ENCODE data around the gene WDR6. TPM values are rescaled to one million over a fixed set of nuclear protein-coding genes. Genes with fewer than 3 reads are reported as not detected.

Gene WDR6, protein sequence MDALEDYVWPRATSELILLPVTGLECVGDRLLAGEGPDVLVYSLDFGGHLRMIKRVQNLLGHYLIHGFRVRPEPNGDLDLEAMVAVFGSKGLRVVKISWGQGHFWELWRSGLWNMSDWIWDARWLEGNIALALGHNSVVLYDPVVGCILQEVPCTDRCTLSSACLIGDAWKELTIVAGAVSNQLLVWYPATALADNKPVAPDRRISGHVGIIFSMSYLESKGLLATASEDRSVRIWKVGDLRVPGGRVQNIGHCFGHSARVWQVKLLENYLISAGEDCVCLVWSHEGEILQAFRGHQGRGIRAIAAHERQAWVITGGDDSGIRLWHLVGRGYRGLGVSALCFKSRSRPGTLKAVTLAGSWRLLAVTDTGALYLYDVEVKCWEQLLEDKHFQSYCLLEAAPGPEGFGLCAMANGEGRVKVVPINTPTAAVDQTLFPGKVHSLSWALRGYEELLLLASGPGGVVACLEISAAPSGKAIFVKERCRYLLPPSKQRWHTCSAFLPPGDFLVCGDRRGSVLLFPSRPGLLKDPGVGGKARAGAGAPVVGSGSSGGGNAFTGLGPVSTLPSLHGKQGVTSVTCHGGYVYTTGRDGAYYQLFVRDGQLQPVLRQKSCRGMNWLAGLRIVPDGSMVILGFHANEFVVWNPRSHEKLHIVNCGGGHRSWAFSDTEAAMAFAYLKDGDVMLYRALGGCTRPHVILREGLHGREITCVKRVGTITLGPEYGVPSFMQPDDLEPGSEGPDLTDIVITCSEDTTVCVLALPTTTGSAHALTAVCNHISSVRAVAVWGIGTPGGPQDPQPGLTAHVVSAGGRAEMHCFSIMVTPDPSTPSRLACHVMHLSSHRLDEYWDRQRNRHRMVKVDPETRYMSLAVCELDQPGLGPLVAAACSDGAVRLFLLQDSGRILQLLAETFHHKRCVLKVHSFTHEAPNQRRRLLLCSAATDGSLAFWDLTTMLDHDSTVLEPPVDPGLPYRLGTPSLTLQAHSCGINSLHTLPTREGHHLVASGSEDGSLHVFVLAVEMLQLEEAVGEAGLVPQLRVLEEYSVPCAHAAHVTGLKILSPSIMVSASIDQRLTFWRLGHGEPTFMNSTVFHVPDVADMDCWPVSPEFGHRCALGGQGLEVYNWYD
- polyA plus RNA-seq (ENCODE audit: insufficient read length in 4 of 4) = 100 to 1,000 TPM; 152 to 225 (median 187) TPM

DNA sequence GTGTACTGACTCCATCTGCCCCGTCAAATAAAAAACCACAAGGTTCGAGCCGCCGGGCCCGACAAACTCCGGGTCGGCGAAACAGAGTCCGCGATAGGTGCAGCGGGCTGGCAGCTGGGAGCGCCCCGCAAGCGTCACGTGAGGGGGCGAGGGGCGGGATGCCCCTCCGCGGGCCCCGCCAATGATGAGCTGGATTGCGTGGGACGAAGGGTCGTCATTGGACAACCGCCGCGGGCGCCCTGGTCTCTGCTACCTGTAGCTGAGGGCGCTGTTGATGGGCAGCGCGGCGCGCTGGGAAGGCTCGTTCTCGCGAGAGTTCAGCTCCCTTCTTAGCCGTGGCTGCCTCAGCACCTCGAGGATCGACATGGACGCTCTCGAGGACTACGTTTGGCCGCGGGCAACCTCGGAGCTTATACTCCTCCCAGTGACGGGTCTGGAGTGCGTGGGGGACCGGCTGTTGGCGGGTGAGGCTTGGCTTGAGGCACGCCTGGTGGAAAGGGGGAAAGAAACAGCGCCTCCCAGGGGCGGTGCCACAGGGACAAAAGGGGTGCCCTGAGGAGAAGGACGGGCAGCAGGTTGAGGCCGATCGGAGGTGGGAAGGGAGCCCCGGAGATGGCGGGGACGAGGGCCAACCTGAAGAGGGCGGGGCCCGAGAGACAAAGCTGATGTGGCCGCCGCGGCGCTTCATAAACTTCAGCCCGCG lies at the start of gene WDR6:
TSS of gene WDR6 (plus strand) at position 324 of the 703 bp plus-strand sequence. CDS start at position 365, 41 bp downstream.
- DNase-seq (ENCODE audit: low read depth in 4 of 4, low spot score in 3 of 4) = peak; percentile 87 to 94 (median 92)

DNA sequence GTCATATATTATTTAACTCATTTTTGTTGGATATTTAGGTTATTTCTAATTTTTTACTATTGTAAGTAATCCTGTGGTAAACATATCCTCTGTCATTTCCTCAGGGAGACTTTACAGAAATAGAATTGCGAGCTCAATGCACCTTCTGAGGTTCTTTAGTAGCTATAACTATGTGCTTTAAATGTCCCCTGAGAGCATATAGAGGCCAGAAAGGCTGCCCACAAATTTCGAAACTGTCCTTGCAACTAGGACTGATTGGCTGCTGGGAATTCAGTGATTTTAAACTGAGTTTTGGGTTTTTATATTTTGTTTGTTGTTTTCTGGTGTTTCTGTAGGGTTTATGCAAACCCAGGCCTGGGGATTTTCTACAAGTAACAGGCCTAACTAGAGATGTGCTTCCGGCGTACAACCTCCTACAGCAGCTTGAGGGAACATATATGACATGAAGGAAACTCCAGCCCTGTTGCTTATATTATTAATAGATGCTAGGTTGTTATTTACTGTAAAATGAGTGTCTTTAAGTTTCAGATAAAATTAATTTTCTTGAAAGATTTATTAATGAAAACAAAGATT lies 46.3 kb upstream of the WDR6 start:
- DNase-seq (ENCODE audit: low read depth in 4 of 4, low spot score in 3 of 4) = no peak

DNA sequence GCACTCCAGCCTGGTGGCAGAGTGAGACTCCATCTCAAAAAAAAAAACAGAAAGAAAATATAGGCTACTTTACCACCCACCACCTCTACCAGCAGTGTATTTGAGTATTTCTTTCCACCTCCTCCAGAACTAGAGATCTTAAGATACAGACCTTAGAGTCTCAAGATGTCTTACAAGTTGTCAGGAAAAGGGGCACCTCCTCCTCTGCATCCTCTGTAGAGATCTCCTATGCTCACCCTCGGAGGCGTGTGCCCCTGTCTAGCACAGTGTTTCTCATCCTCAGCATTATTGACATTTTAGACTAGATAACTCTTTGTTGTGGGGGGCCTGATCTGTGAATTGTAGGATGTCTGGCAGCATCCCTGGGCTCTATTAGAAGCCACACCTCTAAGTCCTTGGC lies 44.9 kb upstream of the WDR6 start:
- no peak for DNase-seq (ENCODE audit: low read depth in 4 of 4, low spot score in 3 of 4)

DNA sequence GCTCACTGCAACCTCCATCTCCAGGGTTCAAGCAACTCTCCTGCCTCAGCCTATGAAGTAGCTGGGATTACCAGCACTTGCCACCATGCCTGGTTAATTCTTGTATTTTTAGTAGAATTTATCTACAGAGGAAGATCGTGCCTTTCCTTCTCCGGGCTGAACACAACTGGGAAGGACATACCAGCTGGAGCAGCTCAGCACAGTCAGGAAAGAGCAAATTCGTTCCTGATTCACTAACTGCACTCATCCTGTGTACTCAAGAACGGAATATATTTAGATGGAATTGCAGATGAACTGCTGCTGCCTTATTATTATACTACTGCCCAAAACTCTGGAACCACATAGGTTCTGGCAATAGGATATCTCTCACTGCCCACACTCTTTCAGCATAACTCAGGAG lies 44.3 kb upstream of the WDR6 start:
- no peak for DNase-seq (ENCODE audit: low read depth in 4 of 4, low spot score in 3 of 4)

- no peak for DNase-seq (ENCODE audit: low read depth in 4 of 4, low spot score in 3 of 4)
Measured at GRCh38 chr3:48963591-48963990, 43.6 kb upstream of the WDR6 start.

- DNase-seq (ENCODE audit: low read depth in 4 of 4, low spot score in 3 of 4) = no peak
Measured at GRCh38 chr3:48966367-48966766, 40.8 kb upstream of the WDR6 start.

GRCh38 chr3:48966876-48967361 lies 40.3 kb upstream of the WDR6 start:
- DNase-seq (ENCODE audit: low read depth in 4 of 4, low spot score in 3 of 4) = no peak

GRCh38 chr3:48970586-48970985 lies 36.6 kb upstream of the WDR6 start:
- no peak for DNase-seq (ENCODE audit: low read depth in 4 of 4, low spot score in 3 of 4)

DNA sequence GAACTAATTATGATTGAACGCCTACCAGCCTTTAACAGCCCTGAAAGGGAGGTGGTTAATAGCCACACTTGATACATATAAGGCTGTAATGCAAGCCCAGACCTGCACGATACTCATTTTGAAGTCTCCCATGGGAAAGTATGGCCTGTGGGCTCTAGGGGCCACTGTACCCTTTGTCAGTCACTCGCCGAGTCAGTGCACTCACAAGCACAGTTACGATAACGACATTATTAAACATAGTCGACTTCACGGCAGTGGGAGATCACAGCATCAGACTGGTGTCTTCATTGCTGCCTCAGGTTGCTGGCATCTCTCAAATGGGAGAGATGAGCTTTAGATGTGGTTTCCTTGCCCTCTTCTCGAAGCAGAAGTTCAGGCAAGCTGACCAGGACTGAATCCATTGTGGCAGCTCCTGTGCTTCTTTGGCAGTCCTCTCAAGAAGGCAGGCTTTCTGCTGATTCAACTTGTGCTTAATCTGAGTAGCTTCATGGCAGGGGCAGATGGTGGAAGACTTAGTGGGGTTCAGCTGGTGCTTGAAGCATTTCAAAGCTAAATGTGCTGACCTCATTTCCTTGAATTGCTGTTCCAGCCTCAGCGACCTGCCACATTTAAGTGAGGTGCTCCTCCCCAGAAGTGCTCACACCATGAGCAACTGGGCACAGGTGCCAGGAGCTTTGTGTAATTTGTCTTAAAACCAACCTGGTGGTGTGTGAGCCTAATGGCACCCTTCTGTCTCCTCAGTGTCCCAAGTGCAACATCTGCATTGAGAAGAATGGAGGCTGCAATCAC lies 32.9 kb upstream of the WDR6 start:
- DNase-seq (ENCODE audit: low read depth in 4 of 4, low spot score in 3 of 4) = no peak

- no peak for DNase-seq (ENCODE audit: low read depth in 4 of 4, low spot score in 3 of 4)
Measured at GRCh38 chr3:48979451-48979850, 27.7 kb upstream of the WDR6 start.

- no peak for DNase-seq (ENCODE audit: low read depth in 4 of 4, low spot score in 3 of 4)
Measured at GRCh38 chr3:48980295-48980694, 26.9 kb upstream of the WDR6 start.

- DNase-seq (ENCODE audit: low read depth in 4 of 4, low spot score in 3 of 4) = no peak
Measured at GRCh38 chr3:48982016-48982415, 25.2 kb upstream of the WDR6 start.

GRCh38 chr3:48982686-48983085 lies 24.5 kb upstream of the WDR6 start:
- no peak for DNase-seq (ENCODE audit: low read depth in 4 of 4, low spot score in 3 of 4)

DNA sequence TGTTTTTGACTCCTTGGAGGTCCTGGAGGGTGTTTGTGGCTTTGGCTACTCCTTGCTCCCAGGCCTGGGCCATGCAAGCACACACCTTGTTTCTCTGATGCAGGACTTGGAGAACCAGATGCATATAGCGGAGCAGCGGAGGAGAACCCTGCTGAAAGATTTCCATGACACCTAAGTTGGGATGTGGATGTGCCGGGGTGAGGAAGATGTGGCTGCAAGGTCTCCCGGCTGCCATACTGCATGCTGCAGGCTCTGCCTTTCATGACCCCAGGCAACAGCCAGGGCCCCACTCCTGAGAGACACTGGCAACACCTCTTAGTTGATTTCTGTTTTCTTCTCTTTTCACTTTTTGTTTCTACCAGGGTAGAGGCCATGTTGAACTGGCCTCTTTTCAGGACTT lies 24.1 kb upstream of the WDR6 start:
- no peak for DNase-seq (ENCODE audit: low read depth in 4 of 4, low spot score in 3 of 4)

- no peak for DNase-seq (ENCODE audit: low read depth in 4 of 4, low spot score in 3 of 4)
Measured at GRCh38 chr3:48984663-48985062, 22.5 kb upstream of the WDR6 start.

DNA sequence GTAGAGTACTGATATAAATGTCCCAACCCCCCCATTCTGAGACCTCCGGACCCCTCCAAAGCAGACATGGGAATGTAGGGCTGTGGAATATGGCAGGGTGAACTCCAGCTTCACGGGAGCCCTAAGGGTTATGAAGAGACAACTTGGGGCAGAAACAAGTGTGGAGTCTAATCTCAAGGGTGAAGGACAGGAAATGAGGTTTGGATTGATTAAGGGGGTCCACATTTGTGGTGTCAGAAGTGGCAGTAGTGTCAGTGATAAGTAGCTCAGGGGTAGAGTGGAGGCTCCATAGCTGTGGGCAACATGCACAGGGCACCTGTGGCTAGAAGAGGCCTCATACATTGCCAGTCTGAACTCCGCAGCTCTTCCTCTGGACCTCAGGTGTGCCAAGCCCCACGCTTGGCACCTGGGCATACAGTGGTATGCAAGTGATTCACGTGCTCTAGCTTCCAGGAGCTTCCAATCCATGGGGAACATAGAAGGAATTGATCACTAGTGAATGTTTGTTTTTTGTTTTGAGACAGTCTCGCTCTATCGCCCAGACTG lies 21.3 kb upstream of the WDR6 start:
- no peak for DNase-seq (ENCODE audit: low read depth in 4 of 4, low spot score in 3 of 4)

DNA sequence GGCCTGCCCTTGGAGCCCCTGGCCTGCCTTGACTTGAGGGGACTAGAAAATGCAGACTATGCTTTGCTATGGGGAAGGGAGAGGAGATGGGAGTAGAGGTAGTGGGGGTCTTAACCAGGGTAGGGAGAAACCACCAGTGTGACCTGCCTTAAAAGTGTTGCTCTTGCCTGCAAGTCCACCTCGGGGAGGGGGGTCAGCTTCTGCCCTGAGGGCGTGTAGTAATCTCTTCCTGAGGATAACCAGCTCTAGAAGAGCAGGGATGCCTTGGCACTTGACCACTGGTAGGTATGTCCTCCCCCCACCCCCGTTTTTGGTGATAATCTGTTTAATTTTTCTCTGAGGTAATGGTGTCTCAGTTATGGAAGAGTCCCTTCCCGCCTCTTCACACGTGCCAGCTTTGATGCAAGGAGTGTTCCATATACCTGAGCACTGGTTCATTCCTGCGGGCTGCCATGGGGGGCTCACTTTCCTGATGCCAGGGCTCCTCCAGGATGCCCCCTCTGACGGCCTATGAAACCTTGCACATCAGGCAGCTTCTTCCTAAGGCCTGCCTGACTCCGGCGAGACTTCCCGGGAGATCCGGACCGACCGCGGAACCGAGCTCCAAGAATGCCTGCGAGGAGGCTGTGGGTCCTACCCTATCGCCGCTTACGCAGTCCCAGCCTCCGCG lies 17.9 kb upstream of the WDR6 start:
- no peak for DNase-seq (ENCODE audit: low read depth in 4 of 4, low spot score in 3 of 4)

Data from left renal pelvis (tissue), 4 donors.